HepG2 (cell line): ENCODE measurements around the gene AJUBA. TPM values are rescaled to one million over a fixed set of nuclear protein-coding genes. Genes with fewer than 3 reads are reported as not detected.

Experiments
- CHD2 ChIP-seq: IDR thresholded peaks from 2 replicates; pipeline ENCODE4 v1.6.1; 2011; ENCODE audit warnings: low read depth, low read length, improper control_type of control experiment
- FIP1L1 ChIP-seq: fragments of 200-400 bp; formaldehyde crosslinking; IDR thresholded peaks from 2 replicates; pipeline ENCODE4 v1.6.1; 2018; ENCODE audit warnings: low read depth, mild to moderate bottlenecking, low read length, moderate library complexity, borderline replicate concordance; ENCODE audit not compliant: insufficient read depth
- MAFK ChIP-seq, 2 experiments: IDR thresholded peaks in 1 of 2; conservative IDR thresholded peaks in 1 of 2; 2 replicates each; pipeline ENCODE4 v1.6.1; 2011; ENCODE audit warnings: improper control_type of control experiment in 2 of 2, low read length in 2 of 2
- ZNF543 ChIP-seq: sonication (generic); formaldehyde crosslinking; IDR thresholded peaks from 2 replicates; pipeline ENCODE4 v1.4.0; 2020; ENCODE audit warnings: mild to moderate bottlenecking, missing genetic modification reagents
- ZSCAN20 ChIP-seq: sonication (generic); formaldehyde crosslinking; IDR thresholded peaks from 2 replicates; pipeline ENCODE4 v1.4.0; 2020; ENCODE audit warnings: missing genetic modification reagents, mild to moderate bottlenecking, borderline replicate concordance
- polyA plus RNA-seq, 8 experiments: library from polyadenylated mRNA; depleted of rRNA in 3 of 8; stranded (reverse) in 7 of 8; unstranded in 1 of 8; fragments of >200 nt; fragmentation: Illumina TruSeq in 4 of 8; extraction: Trizol in 4 of 8; gene quantifications; 2 replicates each; pipeline versions ENCODE4 v1.2.1 to v1.2.3, GENCODE V29; 2011 to 2016; ENCODE audit warnings: low read depth in 4 of 8, missing spikeins in 1 of 8, mixed read lengths in 1 of 8; ENCODE audit not compliant: insufficient read depth in 1 of 8
- total RNA-seq, 5 experiments: library from RNA; depleted of rRNA; stranded (reverse); fragments of >200 nt; fragmentation: Illumina TruSeq; extraction: Trizol; gene quantifications; 2 replicates each; pipeline ENCODE4 v1.2.3, GENCODE V29; 2016; ENCODE audit warnings: low read depth in 1 of 5
- TF ChIP-seq, protein P1 (sequence below): sonication (generic); formaldehyde crosslinking; conservative IDR thresholded peaks from 2 replicates; pipeline ENCODE4 v1.8.0; 2022; ENCODE audit warnings: low read depth, missing genetic modification reagents
- TF ChIP-seq, protein P2 (sequence below): sonication (generic); formaldehyde crosslinking; conservative IDR thresholded peaks from 2 replicates; pipeline ENCODE4 v1.4.0; 2020; ENCODE audit warnings: mild to moderate bottlenecking, missing genetic modification reagents, moderate library complexity

AJUBA gene
- total and polyA plus RNA-seq, 2 of the 13 experiments (the other 11 are each of a cell fraction or from before 2014, with no cell fraction given): 157 to 241 TPM

DNA sequence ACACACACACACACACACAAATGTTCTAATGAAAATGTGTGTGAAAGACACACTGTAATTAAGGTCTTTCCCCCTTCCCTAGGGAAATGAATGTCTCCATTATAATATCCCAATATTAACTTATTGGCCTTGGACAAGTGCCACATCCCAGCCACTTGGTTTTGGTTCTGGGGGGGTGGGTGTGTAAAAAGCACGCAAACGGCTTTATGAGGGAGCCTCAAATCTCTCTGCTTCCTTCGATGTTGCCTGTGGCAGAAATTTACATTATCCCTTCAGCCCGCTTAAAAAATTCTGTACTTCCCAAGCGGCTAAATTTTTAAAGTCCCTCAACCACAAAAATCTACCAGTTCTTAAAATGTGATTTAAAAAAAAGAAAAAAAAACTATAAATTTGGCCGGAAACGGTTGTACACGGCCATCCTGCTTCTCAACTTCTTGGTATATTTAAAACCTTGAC is 27.2 kb upstream of the AJUBA start (continued):
- TF ChIP-seq, protein P1, sequence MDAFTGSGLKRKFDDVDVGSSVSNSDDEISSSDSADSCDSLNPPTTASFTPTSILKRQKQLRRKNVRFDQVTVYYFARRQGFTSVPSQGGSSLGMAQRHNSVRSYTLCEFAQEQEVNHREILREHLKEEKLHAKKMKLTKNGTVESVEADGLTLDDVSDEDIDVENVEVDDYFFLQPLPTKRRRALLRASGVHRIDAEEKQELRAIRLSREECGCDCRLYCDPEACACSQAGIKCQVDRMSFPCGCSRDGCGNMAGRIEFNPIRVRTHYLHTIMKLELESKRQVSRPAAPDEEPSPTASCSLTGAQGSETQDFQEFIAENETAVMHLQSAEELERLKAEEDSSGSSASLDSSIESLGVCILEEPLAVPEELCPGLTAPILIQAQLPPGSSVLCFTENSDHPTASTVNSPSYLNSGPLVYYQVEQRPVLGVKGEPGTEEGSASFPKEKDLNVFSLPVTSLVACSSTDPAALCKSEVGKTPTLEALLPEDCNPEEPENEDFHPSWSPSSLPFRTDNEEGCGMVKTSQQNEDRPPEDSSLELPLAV (CRISPR knock-in tag): no peak
- TF ChIP-seq MAFK (conservative IDR thresholded peaks at IDR 0.05 in 1 of 2, IDR thresholded peaks at IDR 0.05 in 1 of 2; ENCODE audit: low read length in 2 of 2): no peak
- TF ChIP-seq, protein P2, sequence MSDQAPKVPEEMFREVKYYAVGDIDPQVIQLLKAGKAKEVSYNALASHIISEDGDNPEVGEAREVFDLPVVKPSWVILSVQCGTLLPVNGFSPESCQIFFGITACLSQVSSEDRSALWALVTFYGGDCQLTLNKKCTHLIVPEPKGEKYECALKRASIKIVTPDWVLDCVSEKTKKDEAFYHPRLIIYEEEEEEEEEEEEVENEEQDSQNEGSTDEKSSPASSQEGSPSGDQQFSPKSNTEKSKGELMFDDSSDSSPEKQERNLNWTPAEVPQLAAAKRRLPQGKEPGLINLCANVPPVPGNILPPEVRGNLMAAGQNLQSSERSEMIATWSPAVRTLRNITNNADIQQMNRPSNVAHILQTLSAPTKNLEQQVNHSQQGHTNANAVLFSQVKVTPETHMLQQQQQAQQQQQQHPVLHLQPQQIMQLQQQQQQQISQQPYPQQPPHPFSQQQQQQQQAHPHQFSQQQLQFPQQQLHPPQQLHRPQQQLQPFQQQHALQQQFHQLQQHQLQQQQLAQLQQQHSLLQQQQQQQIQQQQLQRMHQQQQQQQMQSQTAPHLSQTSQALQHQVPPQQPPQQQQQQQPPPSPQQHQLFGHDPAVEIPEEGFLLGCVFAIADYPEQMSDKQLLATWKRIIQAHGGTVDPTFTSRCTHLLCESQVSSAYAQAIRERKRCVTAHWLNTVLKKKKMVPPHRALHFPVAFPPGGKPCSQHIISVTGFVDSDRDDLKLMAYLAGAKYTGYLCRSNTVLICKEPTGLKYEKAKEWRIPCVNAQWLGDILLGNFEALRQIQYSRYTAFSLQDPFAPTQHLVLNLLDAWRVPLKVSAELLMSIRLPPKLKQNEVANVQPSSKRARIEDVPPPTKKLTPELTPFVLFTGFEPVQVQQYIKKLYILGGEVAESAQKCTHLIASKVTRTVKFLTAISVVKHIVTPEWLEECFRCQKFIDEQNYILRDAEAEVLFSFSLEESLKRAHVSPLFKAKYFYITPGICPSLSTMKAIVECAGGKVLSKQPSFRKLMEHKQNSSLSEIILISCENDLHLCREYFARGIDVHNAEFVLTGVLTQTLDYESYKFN: no peak
- no peak for TF ChIP-seq ZSCAN20 (CRISPR knock-in tag)
- no peak for TF ChIP-seq FIP1L1
- no peak for TF ChIP-seq ZNF543
- TF ChIP-seq CHD2: no peak
